Gastrocnemius medialis (tissue), 4 donors: Measurements from ENCODE around the gene JAG1.

ENCODE experiments used
- POLR2A ChIP-seq, 2 donors: fragments of 450-650 bp; IDR thresholded peaks; one replicate each; pipeline ENCODE4 v1.6.1; 2017; ENCODE audit warnings: antibody characterized with exemption in 2 of 2, mild to moderate bottlenecking in 2 of 2, moderate library complexity in 2 of 2
- TF ChIP-seq, protein P1 (sequence below), 5 experiments: fragments of 450-650 bp in 3 of 5; fragments of 200-600 bp in 2 of 5; sonication (generic) in 2 of 5; IDR thresholded peaks in 4 of 5; conservative IDR thresholded peaks in 1 of 5; 1 replicate in 4 of 5; 2 replicates in 1 of 5; pipeline ENCODE4 v1.5.1; 2016 to 2019; ENCODE audit warnings: antibody characterized with exemption in 5 of 5, mild to moderate bottlenecking in 3 of 5, moderate library complexity in 3 of 5

GRCh38 chr20:10637563-10637962 lies 36.2 kb downstream of the JAG1 start:
- TF ChIP-seq, protein P1, sequence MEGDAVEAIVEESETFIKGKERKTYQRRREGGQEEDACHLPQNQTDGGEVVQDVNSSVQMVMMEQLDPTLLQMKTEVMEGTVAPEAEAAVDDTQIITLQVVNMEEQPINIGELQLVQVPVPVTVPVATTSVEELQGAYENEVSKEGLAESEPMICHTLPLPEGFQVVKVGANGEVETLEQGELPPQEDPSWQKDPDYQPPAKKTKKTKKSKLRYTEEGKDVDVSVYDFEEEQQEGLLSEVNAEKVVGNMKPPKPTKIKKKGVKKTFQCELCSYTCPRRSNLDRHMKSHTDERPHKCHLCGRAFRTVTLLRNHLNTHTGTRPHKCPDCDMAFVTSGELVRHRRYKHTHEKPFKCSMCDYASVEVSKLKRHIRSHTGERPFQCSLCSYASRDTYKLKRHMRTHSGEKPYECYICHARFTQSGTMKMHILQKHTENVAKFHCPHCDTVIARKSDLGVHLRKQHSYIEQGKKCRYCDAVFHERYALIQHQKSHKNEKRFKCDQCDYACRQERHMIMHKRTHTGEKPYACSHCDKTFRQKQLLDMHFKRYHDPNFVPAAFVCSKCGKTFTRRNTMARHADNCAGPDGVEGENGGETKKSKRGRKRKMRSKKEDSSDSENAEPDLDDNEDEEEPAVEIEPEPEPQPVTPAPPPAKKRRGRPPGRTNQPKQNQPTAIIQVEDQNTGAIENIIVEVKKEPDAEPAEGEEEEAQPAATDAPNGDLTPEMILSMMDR (IDR thresholded peaks at IDR 0.05 in 4 of 5, conservative IDR thresholded peaks at IDR 0.05 in 1 of 5) = no peak
- TF ChIP-seq POLR2A (IDR thresholded peaks at IDR 0.05) = no peak
